Ishikawa (cell line): ENCODE data around the gene GTF2B.

Experiments used
- CEBPB ChIP-seq: IDR thresholded peaks from 2 replicates; pipeline ENCODE4 v1.6.1; 2012
- CREB1 ChIP-seq: IDR thresholded peaks from 2 replicates; pipeline ENCODE4 v1.6.1; 2012; ENCODE audit warnings: low read depth
- EGR1 ChIP-seq: IDR thresholded peaks from 2 replicates; pipeline ENCODE4 v1.6.1; 2012
- EP300 ChIP-seq: IDR thresholded peaks from 2 replicates; pipeline ENCODE4 v1.6.1; 2012; ENCODE audit warnings: borderline replicate concordance
- FOXM1 ChIP-seq: IDR thresholded peaks from 2 replicates; pipeline ENCODE4 v1.6.1; 2012; ENCODE audit warnings: low read depth, borderline replicate concordance
- NFIC ChIP-seq: IDR thresholded peaks from 2 replicates; pipeline ENCODE4 v1.6.1; 2012
- RAD21 ChIP-seq: IDR thresholded peaks from 2 replicates; pipeline ENCODE4 v1.6.1; 2012; ENCODE audit warnings: low read depth
- TAF1 ChIP-seq: IDR thresholded peaks from 2 replicates; pipeline ENCODE4 v1.6.1; 2012; ENCODE audit warnings: low read depth, mild to moderate bottlenecking
- TCF12 ChIP-seq: IDR thresholded peaks from 2 replicates; pipeline ENCODE4 v1.6.1; 2012; ENCODE audit warnings: low read depth
- TEAD4 ChIP-seq: IDR thresholded peaks from 2 replicates; pipeline ENCODE4 v1.6.1; 2012
- YY1 ChIP-seq: IDR thresholded peaks from 2 replicates; pipeline ENCODE4 v1.6.1; 2012; ENCODE audit warnings: low read depth
- ZBTB7A ChIP-seq: IDR thresholded peaks from 2 replicates; pipeline ENCODE4 v1.6.1; 2012; ENCODE audit warnings: low read depth
- TF ChIP-seq, protein P1 (sequence below): IDR thresholded peaks from 2 replicates; pipeline ENCODE4 v1.6.1; 2012
- TF ChIP-seq, protein P2 (sequence below): IDR thresholded peaks from 2 replicates; pipeline ENCODE4 v1.6.1; 2012; ENCODE audit warnings: low read depth, mild to moderate bottlenecking
- TF ChIP-seq, protein P3 (sequence below): IDR thresholded peaks from 2 replicates; pipeline ENCODE4 v1.6.1; 2012

Gene GTF2B

DNA sequence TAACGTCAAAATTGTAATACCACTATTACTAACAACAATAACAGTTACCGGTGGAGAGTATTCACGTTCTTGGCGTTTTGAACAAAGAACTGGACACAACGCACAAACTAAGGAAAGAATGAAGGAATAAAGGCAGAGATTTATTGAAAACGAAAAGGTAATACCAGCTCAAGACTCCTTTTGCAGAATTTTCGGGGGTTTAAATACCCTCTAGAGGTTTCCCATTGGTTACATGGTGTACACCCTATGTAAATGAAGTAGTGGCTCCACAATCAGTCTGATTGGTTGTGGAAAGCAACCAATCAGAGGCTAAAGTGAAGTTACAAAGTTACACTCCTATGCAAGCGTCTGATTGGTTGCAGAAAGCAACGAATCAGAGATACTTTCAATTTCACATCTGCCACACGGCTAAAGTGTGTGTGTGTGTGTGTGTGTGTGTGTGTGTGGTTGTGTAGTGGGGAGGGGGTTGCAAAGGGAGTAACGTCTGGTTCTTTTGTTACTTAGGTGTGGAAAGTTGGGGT is 1.1 kb upstream of the GTF2B start:
- TF ChIP-seq CREB1 (no peak), TAF1 (no peak), TCF12 (no peak), ZBTB7A (no peak)

DNA sequence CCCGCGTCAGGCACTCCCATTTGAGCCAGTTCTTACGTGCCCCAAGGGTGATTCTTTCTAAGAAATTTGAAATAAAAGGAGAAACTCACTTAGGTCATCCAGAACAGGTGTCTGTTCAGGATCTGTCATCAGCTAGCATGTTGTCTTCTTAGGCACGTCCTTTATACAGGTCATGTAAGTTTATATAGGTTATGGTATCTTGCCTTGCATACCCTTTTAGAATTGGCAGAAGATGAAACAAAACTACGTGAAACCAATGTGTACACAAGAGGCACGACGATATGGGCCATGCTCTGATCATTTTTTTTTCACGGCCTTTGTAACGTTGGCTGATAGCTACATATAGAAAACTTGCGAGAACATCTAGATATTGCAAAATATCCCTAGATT is 579 bp upstream of the GTF2B start:
- TF ChIP-seq EP300 (no peak), NFIC (no peak), EGR1 (no peak), YY1 (no peak), FOXM1 (no peak), CEBPB (no peak), RAD21 (no peak)
- TF ChIP-seq, protein P1, sequence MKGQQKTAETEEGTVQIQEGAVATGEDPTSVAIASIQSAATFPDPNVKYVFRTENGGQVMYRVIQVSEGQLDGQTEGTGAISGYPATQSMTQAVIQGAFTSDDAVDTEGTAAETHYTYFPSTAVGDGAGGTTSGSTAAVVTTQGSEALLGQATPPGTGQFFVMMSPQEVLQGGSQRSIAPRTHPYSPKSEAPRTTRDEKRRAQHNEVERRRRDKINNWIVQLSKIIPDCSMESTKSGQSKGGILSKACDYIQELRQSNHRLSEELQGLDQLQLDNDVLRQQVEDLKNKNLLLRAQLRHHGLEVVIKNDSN = no peak

DNA sequence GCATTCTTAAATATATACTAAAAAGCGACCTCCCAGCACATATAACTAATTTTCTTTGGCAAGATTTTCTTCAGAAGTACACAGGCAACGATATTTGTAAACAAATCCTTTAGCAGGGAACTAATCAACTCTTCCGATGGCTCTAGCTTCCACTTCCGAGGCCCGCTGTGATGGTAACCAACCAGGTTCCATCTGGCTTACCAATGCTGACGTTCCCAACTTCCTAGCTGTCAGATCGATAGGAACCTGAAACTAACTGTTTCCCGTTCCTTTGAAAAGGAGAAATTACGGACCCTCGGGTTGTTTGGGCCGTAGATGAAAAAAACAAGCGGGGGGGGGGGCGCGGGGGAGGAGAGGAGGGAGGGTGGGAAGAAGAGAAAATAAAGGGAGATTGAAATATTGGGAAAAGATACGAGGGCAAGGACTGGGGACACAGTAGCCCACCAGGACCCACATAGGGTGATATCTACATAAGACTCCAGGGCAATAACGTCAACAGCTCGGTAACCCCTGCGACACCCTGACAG is 513 bp downstream of the GTF2B start:
- TF ChIP-seq ZBTB7A (no peak), EGR1 (no peak), CREB1 (no peak), CEBPB (no peak), TEAD4 (no peak), YY1 (no peak), RAD21 (no peak), TCF12 (no peak), EP300 (no peak), FOXM1 (no peak), NFIC (no peak), TAF1 (no peak)
- TF ChIP-seq, protein P2, sequence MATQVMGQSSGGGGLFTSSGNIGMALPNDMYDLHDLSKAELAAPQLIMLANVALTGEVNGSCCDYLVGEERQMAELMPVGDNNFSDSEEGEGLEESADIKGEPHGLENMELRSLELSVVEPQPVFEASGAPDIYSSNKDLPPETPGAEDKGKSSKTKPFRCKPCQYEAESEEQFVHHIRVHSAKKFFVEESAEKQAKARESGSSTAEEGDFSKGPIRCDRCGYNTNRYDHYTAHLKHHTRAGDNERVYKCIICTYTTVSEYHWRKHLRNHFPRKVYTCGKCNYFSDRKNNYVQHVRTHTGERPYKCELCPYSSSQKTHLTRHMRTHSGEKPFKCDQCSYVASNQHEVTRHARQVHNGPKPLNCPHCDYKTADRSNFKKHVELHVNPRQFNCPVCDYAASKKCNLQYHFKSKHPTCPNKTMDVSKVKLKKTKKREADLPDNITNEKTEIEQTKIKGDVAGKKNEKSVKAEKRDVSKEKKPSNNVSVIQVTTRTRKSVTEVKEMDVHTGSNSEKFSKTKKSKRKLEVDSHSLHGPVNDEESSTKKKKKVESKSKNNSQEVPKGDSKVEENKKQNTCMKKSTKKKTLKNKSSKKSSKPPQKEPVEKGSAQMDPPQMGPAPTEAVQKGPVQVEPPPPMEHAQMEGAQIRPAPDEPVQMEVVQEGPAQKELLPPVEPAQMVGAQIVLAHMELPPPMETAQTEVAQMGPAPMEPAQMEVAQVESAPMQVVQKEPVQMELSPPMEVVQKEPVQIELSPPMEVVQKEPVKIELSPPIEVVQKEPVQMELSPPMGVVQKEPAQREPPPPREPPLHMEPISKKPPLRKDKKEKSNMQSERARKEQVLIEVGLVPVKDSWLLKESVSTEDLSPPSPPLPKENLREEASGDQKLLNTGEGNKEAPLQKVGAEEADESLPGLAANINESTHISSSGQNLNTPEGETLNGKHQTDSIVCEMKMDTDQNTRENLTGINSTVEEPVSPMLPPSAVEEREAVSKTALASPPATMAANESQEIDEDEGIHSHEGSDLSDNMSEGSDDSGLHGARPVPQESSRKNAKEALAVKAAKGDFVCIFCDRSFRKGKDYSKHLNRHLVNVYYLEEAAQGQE = no peak
- TF ChIP-seq, protein P3, sequence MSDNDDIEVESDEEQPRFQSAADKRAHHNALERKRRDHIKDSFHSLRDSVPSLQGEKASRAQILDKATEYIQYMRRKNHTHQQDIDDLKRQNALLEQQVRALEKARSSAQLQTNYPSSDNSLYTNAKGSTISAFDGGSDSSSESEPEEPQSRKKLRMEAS = no peak
- TF ChIP-seq, protein P1 = no peak

DNA sequence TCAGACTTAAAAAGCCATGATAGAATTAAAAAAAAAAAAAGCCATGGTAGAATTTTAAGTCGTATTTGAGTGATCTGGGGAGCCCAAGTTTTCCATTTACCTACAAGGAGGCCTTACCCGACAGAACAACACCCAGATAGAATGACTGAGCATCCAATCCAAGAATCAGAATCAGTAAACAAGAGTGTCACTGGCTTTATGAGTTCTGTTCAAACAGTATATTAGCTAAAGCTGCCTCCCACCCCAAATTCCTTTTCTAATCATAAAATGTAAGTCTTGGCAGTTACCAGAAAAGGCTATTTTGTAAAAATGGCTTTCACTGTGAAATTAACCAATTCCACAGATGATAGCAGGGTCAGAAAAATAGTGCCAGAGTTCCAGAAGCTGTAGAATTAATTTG is 1.2 kb downstream of the GTF2B start:
- TF ChIP-seq TCF12 = no peak
- TF ChIP-seq, protein P1 = no peak
- no peak for TF ChIP-seq FOXM1
- no peak for TF ChIP-seq YY1
- TF ChIP-seq EP300 = no peak
- TF ChIP-seq NFIC = no peak
- TF ChIP-seq TEAD4 = no peak
- no peak for TF ChIP-seq TAF1
- no peak for TF ChIP-seq CREB1
- TF ChIP-seq EGR1 = no peak
- TF ChIP-seq, protein P3 = no peak
- no peak for TF ChIP-seq RAD21
- TF ChIP-seq CEBPB = no peak
- TF ChIP-seq, protein P2 = no peak
- TF ChIP-seq ZBTB7A = no peak

DNA sequence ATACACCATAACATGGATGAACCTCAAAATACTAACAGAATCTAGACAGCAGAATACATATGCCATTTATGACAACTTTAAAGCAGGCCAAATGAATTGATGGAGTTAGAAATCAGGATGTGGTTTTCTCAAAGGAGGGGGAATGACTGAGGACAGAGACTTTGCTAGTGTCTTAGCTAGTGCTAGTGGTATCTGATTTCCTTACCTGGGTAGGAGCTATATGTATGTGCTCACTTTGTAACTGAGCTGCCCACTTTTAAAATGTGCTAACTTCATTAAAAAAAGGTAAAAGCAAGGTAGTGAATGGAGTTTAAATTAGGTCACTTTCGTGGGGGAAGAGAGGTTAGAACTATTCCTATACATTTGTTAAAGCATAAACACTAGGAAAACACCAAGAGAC is 2.6 kb downstream of the GTF2B start:
- TF ChIP-seq, protein P2 = no peak
- no peak for TF ChIP-seq EP300
- no peak for TF ChIP-seq CEBPB
- TF ChIP-seq, protein P1 = no peak
- TF ChIP-seq FOXM1 = no peak
- TF ChIP-seq ZBTB7A = no peak
